Smooth muscle cell of the pulmonary artery (primary cell): ENCODE measurements around the gene POLR2H. TPM values are rescaled to one million over a fixed set of nuclear protein-coding genes. Genes with fewer than 3 reads are reported as not detected.

Experiments
- total RNA-seq: library from RNA; depleted of rRNA; stranded (reverse); fragments of >200 nt; gene quantifications from 2 replicates; pipeline ENCODE4 v1.2.3, GENCODE V29; 2014

POLR2H gene
- 54.1 and 55.5 TPM in 2 replicates for total RNA-seq

DNA sequence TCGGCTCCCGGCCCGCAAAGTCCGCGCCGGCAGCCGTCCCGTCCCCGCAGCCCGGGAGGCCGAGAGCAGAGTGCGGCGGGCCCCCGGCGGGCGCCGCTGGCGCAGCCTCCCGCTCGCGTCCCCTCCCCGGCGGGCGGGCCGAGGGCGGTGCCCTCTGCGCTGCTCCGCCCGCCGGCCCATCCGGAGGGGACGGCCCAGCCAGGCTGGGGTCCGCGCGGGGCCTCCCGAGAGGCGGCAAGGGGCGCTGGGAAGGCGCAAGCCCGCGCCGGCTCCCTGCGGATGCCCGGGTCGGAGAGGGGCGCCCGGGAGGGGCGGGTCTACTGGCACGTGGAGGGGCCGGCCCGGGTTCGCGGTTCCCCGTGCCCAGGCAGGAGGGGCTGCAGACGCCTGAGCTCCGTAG lies at the start of gene POLR2H, which contains the start of gene CLCN2:
POLR2H (plus strand) TSS at position 179 of the 400 bp plus-strand sequence. CDS start 1,783 bp downstream, outside the sequence.
CLCN2 (minus strand) TSS at position 74 of the 400 bp plus-strand sequence. CDS start 126 bp downstream, outside the sequence.

DNA sequence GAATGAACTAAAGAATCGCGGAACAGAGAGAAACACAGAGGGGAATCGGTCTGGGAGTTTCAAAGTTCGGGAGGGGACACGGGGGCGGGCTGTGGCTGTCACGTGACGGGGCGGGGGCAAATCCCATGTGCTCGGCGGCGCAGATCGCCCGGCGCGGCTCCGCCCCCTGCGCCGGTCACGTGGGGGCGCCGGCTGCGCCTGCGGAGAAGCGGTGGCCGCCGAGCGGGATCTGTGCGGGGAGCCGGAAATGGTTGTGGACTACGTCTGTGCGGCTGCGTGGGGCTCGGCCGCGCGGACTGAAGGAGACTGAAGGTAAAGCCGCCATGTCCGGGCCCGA lies 47.2 kb upstream of the POLR2H start, which contains the start of gene EIF4G1:
EIF4G1 (plus strand) TSS at position 244 of the 337 bp plus-strand sequence. CDS start 1,191 bp downstream, outside the sequence.

DNA sequence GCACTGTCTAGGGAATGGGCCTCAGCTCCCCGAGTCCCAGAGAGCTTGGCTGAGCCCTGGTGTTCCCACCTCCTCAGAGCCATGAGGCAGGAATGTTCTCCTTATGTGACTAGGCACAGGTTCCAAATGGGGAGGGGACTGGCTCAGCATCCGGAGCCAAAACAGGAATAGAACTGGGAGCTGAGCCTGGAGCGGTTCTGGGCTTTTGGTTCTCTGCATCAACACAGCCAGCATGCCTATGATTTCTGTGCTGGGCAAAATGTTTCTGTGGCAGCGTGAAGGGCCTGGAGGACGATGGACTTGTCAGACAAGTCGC lies 24.2 kb upstream of the POLR2H start, which contains the start of gene FAM131A:
FAM131A (plus strand) TSS at position 202 of the 316 bp plus-strand sequence; CDS start at position 233, 31 bp downstream.

DNA sequence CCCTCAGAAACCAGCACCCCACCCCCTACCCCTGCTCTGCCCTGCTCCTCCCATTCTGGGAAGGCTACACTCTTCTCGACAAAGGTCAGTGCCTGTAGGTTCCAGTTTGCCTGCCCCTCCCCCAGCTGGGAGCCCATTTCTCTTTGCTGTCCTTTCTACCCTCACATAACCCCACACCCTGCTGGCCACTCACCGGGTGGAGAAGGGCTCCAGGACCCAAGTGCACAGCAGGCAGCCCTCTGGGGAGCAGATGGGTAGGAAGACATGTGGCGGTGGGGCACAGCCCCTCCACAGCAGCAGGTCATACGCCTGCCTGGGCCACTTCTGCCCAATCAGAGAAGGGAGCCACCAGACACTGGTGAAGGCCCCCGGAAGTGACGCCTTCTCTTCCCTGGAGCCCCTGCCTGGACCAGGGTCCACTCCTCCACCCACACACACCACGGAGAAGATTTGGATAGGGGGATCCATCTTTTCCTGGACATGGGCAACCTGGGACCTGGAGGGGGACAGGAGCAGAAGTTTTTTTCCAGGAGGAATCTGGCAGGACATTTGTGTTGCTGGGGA lies 16.5 kb downstream of the POLR2H start, which contains the start of gene THPO:
THPO (minus strand) TSS at position 326 of the 564 bp plus-strand sequence. CDS start 1,948 bp downstream, outside the sequence.

DNA sequence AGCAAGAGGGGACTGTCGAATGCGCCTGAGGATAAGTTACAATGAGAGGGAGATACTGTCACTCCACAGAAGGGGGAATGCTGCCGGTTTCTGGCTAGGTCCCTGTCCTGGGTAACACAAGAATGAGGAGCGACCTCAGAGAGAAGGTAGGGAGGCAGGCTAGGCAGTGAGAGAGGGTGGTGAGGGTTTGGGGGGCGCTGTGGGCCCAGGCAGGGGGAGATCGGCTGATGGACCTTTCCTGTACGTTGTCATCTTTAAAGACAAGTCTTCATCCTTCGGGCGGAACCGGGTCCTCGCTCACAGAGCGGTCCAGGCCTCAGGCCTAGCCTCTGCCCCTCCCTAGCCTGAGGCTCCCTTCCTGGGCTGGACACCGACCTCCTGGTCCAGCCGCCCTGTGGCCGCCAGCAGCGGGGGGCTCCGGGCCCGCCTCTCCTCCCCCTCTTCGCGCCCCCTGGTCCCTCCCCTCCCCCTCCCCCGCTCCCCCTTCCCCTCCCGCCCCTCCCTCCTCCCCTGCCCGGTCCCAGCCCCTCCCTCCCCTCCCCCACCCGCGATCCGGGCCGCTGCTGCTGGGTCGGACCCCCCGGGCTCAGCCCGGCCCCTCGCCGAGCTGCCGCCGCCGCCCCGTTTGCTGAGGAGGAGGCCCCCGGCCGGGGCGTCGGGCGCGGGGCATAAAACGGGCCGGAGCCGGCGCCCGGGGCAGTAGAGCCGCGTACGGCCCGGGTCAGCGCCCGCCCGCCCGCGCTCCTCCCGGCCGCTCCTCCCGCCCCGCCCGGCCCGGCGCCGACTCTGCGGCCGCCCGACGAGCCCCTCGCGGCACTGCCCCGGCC lies 18.1 kb downstream of the POLR2H start, which contains the start of gene CHRD:
CHRD (plus strand) TSS at position 697 of the 827 bp plus-strand sequence. CDS start 265 bp downstream, outside the sequence.

Other genes with a start within 250 kb of the POLR2H start
- gene EIF2B5, start 226.4 kb upstream of the POLR2H start, total RNA-seq: 27.0 and 27.2 TPM in 2 replicates
- 45.7 and 57.3 TPM in 2 replicates for gene DVL3, start 206.3 kb upstream of the POLR2H start, total RNA-seq
- 363 and 399 TPM in 2 replicates for gene AP2M1, start 186.9 kb upstream of the POLR2H start, total RNA-seq
- 64.6 and 69.0 TPM in 2 replicates for gene ABCF3, start 175.5 kb upstream of the POLR2H start, total RNA-seq
- 0.03 and 0.52 TPM in 2 replicates for gene VWA5B2, start 132.1 kb upstream of the POLR2H start, total RNA-seq
- 43.6 and 51.5 TPM in 2 replicates for gene ALG3, start 112.7 kb upstream of the POLR2H start, total RNA-seq
- 2.2 and 2.9 TPM in 2 replicates for gene EEF1AKMT4, start 112.0 kb upstream of the POLR2H start, total RNA-seq
- gene CAMK2N2, start 100.2 kb upstream of the POLR2H start, total RNA-seq: 0.13 TPM in 2 replicates
- 0.17 TPM in 1 of 2 replicates, not detected in the other for gene ECE2, start 85.7 kb upstream of the POLR2H start, total RNA-seq
- 314 and 468 TPM in 2 replicates for gene PSMD2, start 62.5 kb upstream of the POLR2H start, total RNA-seq
- gene EIF4G1, start 47.1 kb upstream of the POLR2H start, total RNA-seq: 496 and 598 TPM in 2 replicates
- gene FAM131A, start 24.1 kb upstream of the POLR2H start, total RNA-seq: 26.5 and 44.6 TPM in 2 replicates
- 3.3 and 4.4 TPM in 2 replicates for gene CLCN2, start 105 bp upstream of the POLR2H start, total RNA-seq
- gene THPO, start 16.5 kb downstream of the POLR2H start, total RNA-seq: 0.10 and 0.46 TPM in 2 replicates
- 1.5 and 10.9 TPM in 2 replicates for gene CHRD, start 18.3 kb downstream of the POLR2H start, total RNA-seq
- gene EPHB3, start 200.1 kb downstream of the POLR2H start, total RNA-seq: 3.8 and 6.9 TPM in 2 replicates